Peyer's patch (tissue), 4 donors: ENCODE measurements around the gene PRR18. TPM values are rescaled to one million over a fixed set of nuclear protein-coding genes. Genes with fewer than 3 reads are reported as not detected.
A peak's percentile ranks its signal among the peaks of the same experiment; 100 is the strongest.

Source experiments
- DNase-seq, 3 donors: peaks; one replicate each; pipeline ENCODE4 v3.0.0-alpha.2; 2017 to 2019
- H3K27ac ChIP-seq, 4 donors: fragments of 200-600 bp; sonication (generic); one replicate each; pipeline ENCODE4 v1.5.1; 2016 to 2019
- H3K27me3 ChIP-seq, 2 donors: fragments of 200-600 bp; sonication (generic); one replicate each; pipeline ENCODE4 v1.5.1; 2019
- H3K36me3 ChIP-seq, 3 donors: fragments of 200-600 bp; sonication (generic); one replicate each; pipeline ENCODE4 v1.5.1; 2016 to 2019
- H3K4me1 ChIP-seq, 4 donors: fragments of 200-600 bp; sonication (generic); one replicate each; pipeline ENCODE4 v1.5.1; 2016 to 2019
- H3K4me3 ChIP-seq, 4 donors: fragments of 200-600 bp; sonication (generic); 1 replicate in 3 of 4; 2 replicates in 1 of 4; pipeline ENCODE4 v1.5.1; 2016 to 2019; ENCODE audit warnings: mild to moderate bottlenecking in 1 of 4
- H3K9me3 ChIP-seq, 4 donors: fragments of 200-600 bp; sonication (generic); one replicate each; pipeline ENCODE4 v1.5.1; 2016 to 2019; ENCODE audit warnings: mild to moderate bottlenecking in 1 of 4
- CTCF ChIP-seq, 6 experiments: fragments of 450-650 bp in 4 of 6; fragments of 200-600 bp in 2 of 6; sonication (generic) in 1 of 6; IDR thresholded peaks; one replicate each; pipeline ENCODE4 v1.5.1; 2017 to 2019; ENCODE audit warnings: antibody characterized with exemption in 6 of 6, mild to moderate bottlenecking in 3 of 6, moderate library complexity in 1 of 6
- POLR2A ChIP-seq, 2 donors: fragments of 450-650 bp; IDR thresholded peaks; one replicate each; pipeline ENCODE4 v1.5.1; 2017; ENCODE audit warnings: antibody characterized with exemption in 2 of 2, mild to moderate bottlenecking in 2 of 2, moderate library complexity in 2 of 2
- total RNA-seq, 4 donors: library from RNA; depleted of rRNA; stranded (reverse); fragments of >200 nt; gene quantifications; one replicate each; pipeline ENCODE4 v1.1.0, GENCODE V29; 2016

PRR18 gene
- total RNA-seq, 4 donors from 2014 or later = not detected

- Histone ChIP-seq H3K4me3 (no peak overlapping the region), H3K9me3 (no peaks in the 10 kb centered on the region), H3K36me3 (peaks cover 0 to 15% (median 0%) of the 10 kb centered on the region in 3 donors), H3K27ac (no peak overlapping the region), H3K4me1 (peaks cover 0 to 30% (median 13%) of the 10 kb centered on the region in 4 donors), H3K27me3 (no peaks in the 10 kb centered on the region)
- TF ChIP-seq CTCF (IDR thresholded peaks at IDR 0.05) = no peak
- no peak for TF ChIP-seq POLR2A (IDR thresholded peaks at IDR 0.05)
- no peak for DNase-seq
Observed at GRCh38 chr6:166338854-166339253, 30.7 kb upstream of the PRR18 start.

- no peak for TF ChIP-seq CTCF (IDR thresholded peaks at IDR 0.05)
- TF ChIP-seq POLR2A (IDR thresholded peaks at IDR 0.05) = no peak
- H3K36me3 ChIP-seq = peaks cover 0 to 15% (median 0%) of the 10 kb centered on the region in 3 donors
- H3K27me3 ChIP-seq = no peaks in the 10 kb centered on the region
- no peak for DNase-seq
- H3K4me1 ChIP-seq = peaks cover 0 to 34% (median 13%) of the 10 kb centered on the region in 4 donors
- H3K4me3 ChIP-seq = no peak overlapping the region
- H3K27ac ChIP-seq = no peak overlapping the region
- H3K9me3 ChIP-seq = no peaks in the 10 kb centered on the region
Observed at GRCh38 chr6:166336847-166337246, 28.7 kb upstream of the PRR18 start.

GRCh38 chr6:166335378-166336302, 27.4 kb upstream of the PRR18 start:
- Histone ChIP-seq H3K27me3 (no peaks in the 10 kb centered on the region), H3K4me3 (no peak overlapping the region), H3K36me3 (peaks cover 0 to 15% (median 0%) of the 10 kb centered on the region in 3 donors), H3K4me1 (peaks cover 0 to 26% (median 10%) of the 10 kb centered on the region in 4 donors), H3K27ac (no peak overlapping the region), H3K9me3 (no peaks in the 10 kb centered on the region)
- DNase-seq = no peak
- TF ChIP-seq POLR2A (IDR thresholded peaks at IDR 0.05) = no peak
- TF ChIP-seq CTCF (IDR thresholded peaks at IDR 0.05) = no peak

- H3K36me3 ChIP-seq = peaks cover 0 to 15% (median 0%) of the 10 kb centered on the region in 3 donors
- H3K4me1 ChIP-seq = peaks cover 0 to 21% (median 7%) of the 10 kb centered on the region in 4 donors
- H3K27me3 ChIP-seq = no peaks in the 10 kb centered on the region
- no peak overlapping the region for H3K27ac ChIP-seq
- H3K4me3 ChIP-seq = no peak overlapping the region
- no peak for DNase-seq
- no peaks in the 10 kb centered on the region for H3K9me3 ChIP-seq
- TF ChIP-seq POLR2A (IDR thresholded peaks at IDR 0.05) = no peak
- no peak for TF ChIP-seq CTCF (IDR thresholded peaks at IDR 0.05)
Observed at GRCh38 chr6:166334878-166335277, 26.7 kb upstream of the PRR18 start.

- Histone ChIP-seq H3K9me3 (no peaks in the 10 kb centered on the region), H3K27ac (peak overlapping the region in 1 of 4 donors; percentile 31), H3K36me3 (peaks cover 0 to 15% (median 0%) of the 10 kb centered on the region in 3 donors), H3K4me1 (peaks cover 0 to 18% (median 4%) of the 10 kb centered on the region in 4 donors), H3K27me3 (no peaks in the 10 kb centered on the region), H3K4me3 (peak overlapping the region in 1 of 4 donors; percentile 3)
- TF ChIP-seq CTCF (IDR thresholded peaks at IDR 0.05) (no peak), POLR2A (IDR thresholded peaks at IDR 0.05) (no peak)
- no peak for DNase-seq
Observed at GRCh38 chr6:166333172-166333995, 25.2 kb upstream of the PRR18 start.
